Stomach (tissue), 9 donors: ENCODE data around the gene IGF1R. TPM values are rescaled to one million over a fixed set of nuclear protein-coding genes. Genes with fewer than 3 reads are reported as not detected.
A peak's percentile ranks its signal among the peaks of the same experiment; 100 is the strongest.

Source experiments
- DNase-seq, 2 donors: peaks; one replicate each; pipeline versions ENCODE4 v3.0.0 to v3.0.0-alpha.2; 2013 to 2019
- H3K27ac ChIP-seq, 5 donors: fragments of 200-600 bp in 4 of 5; sonication (generic) in 4 of 5; one replicate each; pipeline ENCODE4 v1.5.1; 2013 to 2019; ENCODE audit warnings: mild to moderate bottlenecking in 1 of 5, moderate library complexity in 1 of 5
- H3K27me3 ChIP-seq, 3 donors: fragments of 200-600 bp; sonication (generic); one replicate each; pipeline ENCODE4 v1.5.1; 2017 to 2019; ENCODE audit warnings: mixed run types in 1 of 3
- H3K36me3 ChIP-seq, 4 donors: fragments of 200-600 bp; sonication (generic); 1 replicate in 3 of 4; 2 replicates in 1 of 4; pipeline ENCODE4 v1.5.1; 2016 to 2019
- H3K4me1 ChIP-seq, 4 donors: fragments of 200-600 bp; sonication (generic); one replicate each; pipeline ENCODE4 v1.5.1; 2016 to 2019
- H3K4me3 ChIP-seq, 4 donors: fragments of 200-600 bp; sonication (generic) in 3 of 4; one replicate each; pipeline ENCODE4 v1.5.1; 2016 to 2019; ENCODE audit warnings: mild to moderate bottlenecking in 1 of 4
- H3K9me3 ChIP-seq, 4 donors: fragments of 200-600 bp; sonication (generic); one replicate each; pipeline ENCODE4 v1.5.1; 2016 to 2019
- CTCF ChIP-seq, 7 experiments: fragments of 450-650 bp in 4 of 7; fragments of 200-600 bp in 3 of 7; sonication (generic) in 3 of 7; IDR thresholded peaks; one replicate each; pipeline ENCODE4 v1.5.1; 2016 to 2019; ENCODE audit warnings: antibody characterized with exemption in 7 of 7, control low read depth in 2 of 7, mild to moderate bottlenecking in 1 of 7
- EP300 ChIP-seq: sonication (generic); formaldehyde crosslinking; IDR thresholded peaks from one replicate; pipeline ENCODE4 v1.6.1; 2017; ENCODE audit warnings: antibody characterized with exemption
- POLR2A ChIP-seq, 4 donors: fragments of 450-650 bp; IDR thresholded peaks; one replicate each; pipeline ENCODE4 v1.6.1; 2016; ENCODE audit warnings: antibody characterized with exemption in 4 of 4, control low read depth in 2 of 4, mild to moderate bottlenecking in 1 of 4, moderate library complexity in 1 of 4
- POLR2AphosphoS5 ChIP-seq, 3 donors: sonication (generic); formaldehyde crosslinking; IDR thresholded peaks; one replicate each; pipeline ENCODE4 v1.6.1; 2016; ENCODE audit warnings: antibody characterized with exemption in 3 of 3
- WGBS, 5 donors: extraction: QIAGEN DNeasy Blood & Tissue Kit in 3 of 5; methylation state at CpG; one replicate each; pipeline versions ENCODE4 v1.1.5 to v1.1.7; 2013 to 2018; 5-methylcytosine and 5-hydroxymethylcytosine counted together
- intact Hi-C: fragments of 100-400 bp; cut with DNase I; formaldehyde crosslinking; loops from one replicate; pipeline ENCODE4 v1.15.1; 2023; ENCODE audit warnings: low total_unique reads
- polyA plus RNA-seq, 3 donors: library from polyadenylated mRNA; stranded (reverse); fragments of 200-250 nt; gene quantifications; one replicate each; pipeline ENCODE4 v1.2.3, GENCODE V29; 2013
- total RNA-seq, 5 donors: library from RNA; depleted of rRNA; stranded (reverse); fragments of >200 nt; gene quantifications; one replicate each; pipeline versions ENCODE4 v1.1.0 to v1.2.3, GENCODE V29; 2014 to 2016
- donor health status: healthy with polysubstance abuse.
- donor health status: Bipolar disorder and iron deficiency.
- donor health status: healthy.

Gene IGF1R
- total and polyA plus RNA-seq, 8 donors: 2.3 to 131 (median 42.8) TPM

GRCh38 chr15:98755138-98755537 is 106.8 kb downstream of the IGF1R start:
- no peaks in the 10 kb centered on the region for H3K27me3 ChIP-seq
- 71 to 75% (median 73%) methylated on average over 7 of the region's 7 CpGs for WGBS, 5 donors
- H3K36me3 ChIP-seq: no peaks in the 10 kb centered on the region
- DNase-seq: no peak
- TF ChIP-seq POLR2AphosphoS5 (IDR thresholded peaks at IDR 0.05) (no peak), POLR2A (IDR thresholded peaks at IDR 0.05) (no peak), EP300 (no peak), CTCF (IDR thresholded peaks at IDR 0.05) (no peak)
- H3K4me1 ChIP-seq: peaks cover 11 to 65% (median 36%) of the 10 kb centered on the region in 4 donors
- no peaks in the 10 kb centered on the region for H3K9me3 ChIP-seq
- H3K27ac ChIP-seq: peak overlapping the region in 1 of 5 donors; percentile 72
- intact Hi-C loops: no loop called here
- H3K4me3 ChIP-seq: no peak overlapping the region

- no peak overlapping the region for H3K4me3 ChIP-seq
- H3K9me3 ChIP-seq: no peaks in the 10 kb centered on the region
- peaks cover 13 to 65% (median 39%) of the 10 kb centered on the region in 4 donors for H3K4me1 ChIP-seq
- 80 to 87% (median 82%) methylated on average over 2 of the region's 2 CpGs for WGBS, 5 donors
- no peak for DNase-seq
- no peaks in the 10 kb centered on the region for H3K36me3 ChIP-seq
- intact Hi-C loops: no loop called here
- H3K27ac ChIP-seq: no peak overlapping the region
- no peak for TF ChIP-seq EP300
- no peak for TF ChIP-seq CTCF (IDR thresholded peaks at IDR 0.05)
- no peak for TF ChIP-seq POLR2A (IDR thresholded peaks at IDR 0.05)
- H3K27me3 ChIP-seq: no peaks in the 10 kb centered on the region
These were observed 107.4 kb downstream of the IGF1R start for GRCh38 chr15:98755781-98756180.

GRCh38 chr15:98758224-98758623 is 109.9 kb downstream of the IGF1R start:
- peaks cover 19 to 67% (median 46%) of the 10 kb centered on the region in 4 donors for H3K4me1 ChIP-seq
- no peaks in the 10 kb centered on the region for H3K9me3 ChIP-seq
- H3K27me3 ChIP-seq: no peaks in the 10 kb centered on the region
- no peak for TF ChIP-seq POLR2A (IDR thresholded peaks at IDR 0.05)
- TF ChIP-seq CTCF (IDR thresholded peaks at IDR 0.05): no peak
- no peak for TF ChIP-seq POLR2AphosphoS5 (IDR thresholded peaks at IDR 0.05)
- no peak for TF ChIP-seq EP300
- no peak overlapping the region for H3K27ac ChIP-seq
- no peaks in the 10 kb centered on the region for H3K36me3 ChIP-seq
- H3K4me3 ChIP-seq: no peak overlapping the region
- intact Hi-C loops: no loop called here
- no peak for DNase-seq
- 72 to 82% (median 73%) methylated on average over 8 of the region's 8 CpGs for WGBS, 5 donors

GRCh38 chr15:98759277-98759676 is 110.9 kb downstream of the IGF1R start:
- 74 to 92% (median 86%) methylated on average over 3 of the region's 3 CpGs for WGBS, 5 donors
- no peaks in the 10 kb centered on the region for H3K36me3 ChIP-seq

More at GRCh38 chr15:98759277-98759676, 110.9 kb downstream of the IGF1R start:
- intact Hi-C loops: no loop called here
- Histone ChIP-seq H3K27me3 (no peaks in the 10 kb centered on the region), H3K4me3 (no peak overlapping the region), H3K27ac (no peak overlapping the region), H3K9me3 (no peaks in the 10 kb centered on the region), H3K4me1 (peaks cover 27 to 66% (median 50%) of the 10 kb centered on the region in 4 donors)
- TF ChIP-seq POLR2A (IDR thresholded peaks at IDR 0.05): no peak
- no peak for TF ChIP-seq POLR2AphosphoS5 (IDR thresholded peaks at IDR 0.05)
- TF ChIP-seq EP300: no peak
- TF ChIP-seq CTCF (IDR thresholded peaks at IDR 0.05): no peak
- no peak for DNase-seq
